Fibroblast of upper back skin (primary cell): ENCODE results near the gene CD79B.
"Not testable (repeated sequence)": the region's sequence is repeated elsewhere in the genome, so short reads cannot be mapped to it uniquely, and the experiment has no call there.

Experiments
- DNase-seq: peaks from one replicate; pipeline ENCODE4 v3.0.0-alpha.2; 2013

CD79B gene

GRCh38 chr17:63930951-63931575 is 1.1 kb downstream of the CD79B start:
- DNase-seq, result no peak

GRCh38 chr17:63929860-63930766 is 2.0 kb downstream of the CD79B start:
- no peak for DNase-seq

DNA sequence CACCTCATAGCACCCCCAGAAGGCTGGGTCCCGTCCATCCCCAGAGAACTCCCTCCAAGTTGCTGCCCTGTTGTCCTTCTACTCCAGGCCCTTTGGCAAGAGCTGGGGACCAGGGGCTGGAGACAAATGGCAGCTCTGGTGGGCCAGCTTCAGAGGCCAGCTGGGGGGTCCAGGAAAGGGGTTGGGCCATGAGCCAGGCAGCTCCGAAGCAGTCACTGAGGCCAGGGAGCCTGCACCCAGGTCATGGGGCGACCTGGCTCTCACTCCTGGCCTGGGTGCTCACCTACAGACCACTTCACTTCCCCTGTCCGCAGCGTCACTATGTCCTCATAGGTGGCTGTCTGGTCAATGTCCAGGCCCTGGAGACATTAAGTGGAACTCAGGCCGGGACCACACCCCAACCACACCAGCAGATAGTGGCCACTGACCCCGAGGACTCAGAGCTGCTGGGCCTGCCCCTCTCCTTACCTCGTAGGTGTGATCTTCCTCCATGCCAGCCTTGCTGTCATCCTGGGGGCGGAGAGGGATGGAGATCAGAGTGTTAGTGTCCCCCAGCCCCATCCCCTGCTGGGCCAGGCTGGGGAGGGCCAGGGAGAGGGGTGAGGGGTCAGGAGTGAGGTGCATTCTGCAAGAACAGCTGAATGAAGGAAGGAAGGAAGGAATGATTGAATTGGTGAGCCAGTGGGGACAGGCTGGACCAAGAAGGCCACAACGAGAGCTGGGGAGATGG is 3.0 kb downstream of the CD79B start:
- DNase-seq, result no peak

DNA sequence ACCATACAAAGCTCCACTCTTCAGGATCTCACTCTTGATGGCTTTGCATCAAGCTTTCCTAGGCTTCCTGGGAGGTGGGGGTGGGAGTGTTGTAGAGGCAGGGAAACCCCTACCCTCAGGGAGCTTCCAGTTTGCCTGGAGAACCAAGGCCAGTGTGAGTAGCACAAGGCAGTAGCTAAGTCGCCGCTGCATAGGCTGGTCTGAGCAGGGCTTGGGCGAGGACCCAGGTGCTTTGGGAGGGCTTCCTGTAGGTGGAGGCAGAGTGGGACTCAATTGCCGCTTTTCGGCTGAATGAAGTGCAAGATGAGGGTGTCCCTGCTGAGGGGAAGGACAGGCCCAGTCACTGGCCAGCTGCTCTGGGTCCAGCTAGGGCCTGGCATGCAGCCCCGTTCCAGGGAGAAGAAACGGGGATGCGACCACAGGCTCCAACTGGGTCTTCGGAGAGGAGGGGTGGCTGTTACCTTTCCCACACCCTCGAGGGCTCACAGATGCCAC is 3.9 kb downstream of the CD79B start:
- DNase-seq, result no peak

DNA sequence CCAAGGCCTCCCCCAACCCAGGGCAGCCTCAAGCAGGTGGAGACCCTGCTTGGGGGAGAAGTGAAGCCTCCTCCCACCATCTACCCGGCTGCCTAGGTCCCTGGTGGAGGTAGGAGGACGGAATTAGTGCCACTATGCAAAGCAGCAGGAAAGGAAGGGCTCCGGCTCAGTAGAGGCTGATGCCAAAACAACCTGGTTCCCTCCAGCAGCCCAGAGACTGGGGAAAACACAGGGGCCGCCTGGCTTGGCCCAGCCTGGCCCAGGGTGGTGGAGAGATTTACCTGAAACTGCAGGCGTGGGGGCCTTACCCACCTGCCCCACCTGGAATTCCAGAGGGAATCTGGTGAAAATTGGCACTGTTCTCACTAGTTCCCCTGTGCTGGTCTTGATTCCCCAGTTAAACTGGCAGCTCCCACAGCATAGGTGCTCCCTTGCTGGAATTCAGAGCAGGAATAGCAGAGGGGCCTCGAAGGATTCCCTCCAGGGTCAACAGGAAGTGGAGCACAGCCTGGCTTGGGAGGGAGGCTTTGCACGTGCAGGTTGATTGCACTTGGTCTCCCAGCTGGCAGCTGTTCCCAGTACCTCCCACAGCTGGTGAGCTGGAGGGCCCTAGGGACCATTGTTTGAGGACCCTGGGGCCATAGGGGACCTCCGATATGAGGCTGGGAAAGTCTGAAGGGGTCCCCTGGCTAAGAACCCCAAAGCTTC is 4.5 kb downstream of the CD79B start:
- DNase-seq, result no peak

- no peak for DNase-seq
Observed at GRCh38 chr17:63926164-63926563, 6.0 kb downstream of the CD79B start.

GRCh38 chr17:63925615-63926014 is 6.5 kb downstream of the CD79B start:
- DNase-seq, result no peak

- not testable (repeated sequence) for DNase-seq
Observed at GRCh38 chr17:63922402-63922801, 9.7 kb downstream of the CD79B start.

GRCh38 chr17:63920779-63921178 is 11.4 kb downstream of the CD79B start:
- not testable (repeated sequence) for DNase-seq

DNA sequence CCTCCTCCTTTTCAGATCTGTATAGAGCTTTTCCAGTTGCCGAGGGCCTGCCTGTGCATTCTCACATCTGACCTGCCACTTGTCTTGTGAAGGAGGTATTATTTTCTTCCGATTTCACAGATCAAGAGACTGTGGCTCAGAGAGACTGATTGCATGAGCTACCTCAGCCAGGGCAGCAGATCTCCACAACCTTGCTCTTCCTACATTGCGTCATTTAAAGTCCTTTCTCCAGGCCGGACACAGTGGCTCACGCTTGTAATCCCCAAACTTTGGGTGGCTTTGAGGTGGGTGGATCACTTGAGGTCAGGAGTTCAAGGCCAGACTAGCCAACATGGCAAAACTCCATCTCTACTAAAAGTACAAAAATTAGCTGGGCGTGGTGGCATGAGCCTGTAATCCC is 12.1 kb downstream of the CD79B start:
- DNase-seq, result not testable (repeated sequence)

- DNase-seq, result peak; percentile 55
Observed at GRCh38 chr17:63919311-63919723, 12.8 kb downstream of the CD79B start.

GRCh38 chr17:63918789-63919305 is 13.3 kb downstream of the CD79B start, which contains the start of gene GH1:
Gene GH1 (minus strand): TSS chr17:63918839. CDS start chr17:63918776, 63 bp downstream.
- DNase-seq, result not testable (repeated sequence)

DNA sequence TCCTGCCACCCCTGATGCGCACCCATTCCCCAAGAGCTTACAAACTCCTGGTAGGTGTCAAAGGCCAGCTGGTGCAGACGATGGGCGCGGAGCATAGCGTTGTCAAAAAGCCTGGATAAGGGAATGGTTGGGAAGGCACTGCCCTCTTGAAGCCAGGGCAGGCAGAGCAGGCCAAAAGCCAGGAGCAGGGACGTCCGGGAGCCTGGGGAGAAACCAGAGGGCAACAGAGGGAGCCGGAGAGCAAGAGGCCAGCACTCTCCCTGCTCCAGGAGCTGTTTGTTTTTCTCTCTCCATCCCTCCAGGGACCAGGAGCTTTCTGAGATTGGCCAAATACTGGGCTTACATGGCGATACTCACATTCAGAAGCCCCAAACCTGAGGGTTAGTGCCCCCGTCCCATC is 13.8 kb downstream of the CD79B start:
- no peak for DNase-seq

GRCh38 chr17:63917646-63918045 is 14.5 kb downstream of the CD79B start:
- DNase-seq, result no peak

DNA sequence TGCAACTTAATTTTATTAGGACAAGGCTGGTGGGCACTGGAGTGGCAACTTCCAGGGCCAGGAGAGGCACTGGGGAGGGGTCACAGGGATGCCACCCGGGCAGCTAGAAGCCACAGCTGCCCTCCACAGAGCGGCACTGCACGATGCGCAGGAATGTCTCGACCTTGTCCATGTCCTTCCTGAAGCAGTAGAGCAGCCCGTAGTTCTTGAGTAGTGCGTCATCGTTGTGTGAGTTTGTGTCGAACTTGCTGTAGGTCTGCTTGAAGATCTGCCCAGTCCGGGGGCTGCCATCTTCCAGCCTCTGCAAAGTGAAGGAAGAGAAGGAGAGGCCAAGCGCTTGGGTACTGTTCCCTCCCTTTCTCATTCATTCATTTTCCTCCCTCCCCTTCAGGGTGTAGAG is 14.9 kb downstream of the CD79B start:
- not testable (repeated sequence) for DNase-seq

DNA sequence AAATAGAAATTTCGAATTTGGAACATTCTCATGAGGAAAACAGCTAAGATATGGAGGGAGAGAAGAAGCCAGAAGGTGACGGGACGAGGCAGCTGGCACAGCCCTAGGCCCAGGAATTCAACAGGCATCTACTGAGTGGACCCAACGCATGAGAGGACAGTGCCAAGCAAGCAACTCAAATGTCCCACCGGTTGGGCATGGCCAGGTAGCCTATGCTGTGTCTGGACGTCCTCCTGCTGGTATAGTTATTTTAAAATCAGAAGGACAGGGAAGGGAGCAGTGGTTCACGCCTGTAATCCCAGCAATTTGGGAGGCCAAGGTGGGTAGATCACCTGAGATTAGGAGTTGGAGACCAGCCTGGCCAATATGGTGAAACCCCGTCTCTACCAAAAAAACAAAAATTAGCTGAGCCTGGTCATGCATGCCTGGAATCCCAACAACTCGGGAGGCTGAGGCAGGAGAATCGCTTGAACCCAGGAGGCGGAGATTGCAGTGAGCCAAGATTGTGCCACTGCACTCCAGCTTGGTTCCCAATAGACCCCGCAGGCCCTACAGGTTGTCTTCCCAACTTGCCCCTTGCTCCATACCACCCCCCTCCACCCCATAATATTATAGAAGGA is 15.5 kb downstream of the CD79B start:
- DNase-seq, result no peak

DNA sequence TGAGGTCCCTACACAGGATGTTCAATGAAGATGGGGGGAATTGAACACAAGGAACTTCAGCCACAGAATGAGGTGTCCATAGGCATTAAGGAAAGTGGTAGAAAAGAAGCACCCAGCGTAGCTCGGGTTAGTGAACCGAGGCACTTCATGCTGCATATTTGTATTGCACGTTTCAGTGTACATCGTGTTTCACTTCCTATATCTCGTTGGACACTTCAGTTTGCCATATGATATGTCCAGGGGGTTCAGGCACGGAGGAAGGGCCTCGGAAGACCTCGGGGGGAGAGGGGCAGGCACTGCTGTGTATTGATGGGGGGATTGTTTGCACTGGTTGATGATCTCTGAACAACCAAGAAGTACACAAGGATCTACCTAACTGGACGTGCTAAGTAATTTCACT is 16.4 kb downstream of the CD79B start:
- not testable (repeated sequence) for DNase-seq

- no peak for DNase-seq
Observed at GRCh38 chr17:63914471-63914870, 17.7 kb downstream of the CD79B start.

- peak; percentile 25 for DNase-seq
Observed at GRCh38 chr17:63911657-63912100, 20.5 kb downstream of the CD79B start.

DNA sequence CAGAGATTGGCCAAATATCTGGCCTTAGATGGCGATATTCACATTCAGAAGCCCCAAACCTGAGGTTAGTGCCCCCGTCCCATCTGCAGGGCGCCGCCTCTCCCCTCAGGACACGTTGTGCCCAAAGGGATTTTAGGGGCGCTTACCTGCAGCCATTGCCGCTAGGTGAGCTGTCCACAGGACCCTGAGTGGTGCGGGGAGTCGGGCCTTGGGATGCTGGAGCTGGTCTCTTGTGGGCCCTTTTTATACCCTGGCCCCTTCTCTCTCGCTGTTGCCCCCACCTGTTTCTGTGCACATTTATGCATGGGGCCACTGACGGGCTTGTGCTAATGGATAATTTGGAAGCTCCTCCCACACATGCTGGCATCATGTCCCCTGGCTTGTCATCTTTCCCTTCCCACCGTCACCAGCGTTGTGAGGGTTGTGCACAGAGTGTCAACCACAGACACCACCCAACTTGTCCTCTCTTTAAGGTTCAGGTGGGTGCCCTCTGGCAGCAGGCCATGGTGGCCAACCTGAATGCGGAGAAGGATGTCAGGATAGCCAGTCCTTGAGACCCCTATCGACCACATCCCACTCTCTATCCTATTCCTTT is 21.0 kb downstream of the CD79B start, which contains the start of gene CSHL1:
Gene CSHL1 (minus strand): TSS at position 218 of the 595 bp plus-strand sequence. CDS start 62 bp downstream, at position 156.
- DNase-seq, result no peak

DNA sequence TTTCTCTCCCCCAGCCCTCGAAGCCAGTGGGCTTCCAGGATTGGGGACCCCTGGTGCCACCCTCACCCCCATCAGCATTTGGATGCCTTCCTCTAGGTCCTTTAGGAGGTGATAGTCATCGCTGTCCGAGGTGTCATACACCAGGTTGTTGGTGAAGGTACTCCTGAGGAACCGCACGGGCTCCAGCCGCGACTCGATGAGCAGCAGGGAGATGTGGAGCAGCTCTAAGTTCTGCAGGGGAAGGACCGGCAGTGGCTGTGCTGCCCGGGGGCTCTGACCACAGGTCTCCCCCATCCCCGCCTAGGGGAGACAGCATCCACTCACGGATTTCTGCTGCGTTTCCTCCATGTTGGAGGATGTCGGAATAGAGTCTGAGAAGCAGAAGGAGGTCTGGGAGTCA is 22.0 kb downstream of the CD79B start:
- DNase-seq, result no peak
